HG03039 (cell line): ENCODE results near the gene STK25.
"Not testable (repeated sequence)": the region's sequence is repeated elsewhere in the genome, so short reads cannot be mapped to it uniquely, and the experiment has no call there.

ENCODE experiments used
- ATAC-seq: cut with Tn5 transposase; IDR thresholded peaks from one replicate; pipeline ENCODE4 v1.9.1; 2021; ENCODE audit warnings: mild to moderate bottlenecking, moderate library complexity; ENCODE audit not compliant: unreplicated experiment

The STK25 gene

DNA sequence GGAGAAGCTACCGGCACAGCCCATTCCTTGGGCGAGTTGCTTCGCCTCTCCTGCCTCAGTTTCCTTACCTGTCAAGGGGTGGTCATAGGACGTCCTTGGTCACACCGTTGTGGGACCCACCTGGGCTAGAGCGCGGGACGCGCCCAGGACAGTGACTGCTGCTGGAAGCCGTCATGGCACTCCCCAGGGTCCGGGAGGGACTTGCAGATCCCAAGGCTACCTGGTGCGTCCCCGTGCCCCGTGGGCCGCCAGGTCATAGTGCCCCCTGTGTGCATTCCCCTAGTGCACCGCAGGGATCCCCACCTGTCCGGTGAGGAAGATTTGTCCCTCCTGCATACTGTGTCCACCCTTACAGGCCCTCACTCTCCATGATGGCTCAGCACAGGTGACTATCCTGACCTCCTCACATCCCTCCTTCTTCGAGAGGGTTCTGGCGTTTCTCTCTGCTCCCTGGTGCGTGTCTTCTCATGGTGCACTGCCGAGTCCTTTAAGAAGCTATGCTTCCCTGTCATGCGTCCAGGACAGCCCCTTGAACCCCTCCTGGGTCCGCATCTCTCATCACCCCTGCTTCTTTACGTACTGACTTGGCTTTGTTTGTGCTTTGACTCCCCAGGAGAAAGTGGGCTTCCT, 886 bp upstream of the STK25 start:
- ATAC-seq: no peak

DNA sequence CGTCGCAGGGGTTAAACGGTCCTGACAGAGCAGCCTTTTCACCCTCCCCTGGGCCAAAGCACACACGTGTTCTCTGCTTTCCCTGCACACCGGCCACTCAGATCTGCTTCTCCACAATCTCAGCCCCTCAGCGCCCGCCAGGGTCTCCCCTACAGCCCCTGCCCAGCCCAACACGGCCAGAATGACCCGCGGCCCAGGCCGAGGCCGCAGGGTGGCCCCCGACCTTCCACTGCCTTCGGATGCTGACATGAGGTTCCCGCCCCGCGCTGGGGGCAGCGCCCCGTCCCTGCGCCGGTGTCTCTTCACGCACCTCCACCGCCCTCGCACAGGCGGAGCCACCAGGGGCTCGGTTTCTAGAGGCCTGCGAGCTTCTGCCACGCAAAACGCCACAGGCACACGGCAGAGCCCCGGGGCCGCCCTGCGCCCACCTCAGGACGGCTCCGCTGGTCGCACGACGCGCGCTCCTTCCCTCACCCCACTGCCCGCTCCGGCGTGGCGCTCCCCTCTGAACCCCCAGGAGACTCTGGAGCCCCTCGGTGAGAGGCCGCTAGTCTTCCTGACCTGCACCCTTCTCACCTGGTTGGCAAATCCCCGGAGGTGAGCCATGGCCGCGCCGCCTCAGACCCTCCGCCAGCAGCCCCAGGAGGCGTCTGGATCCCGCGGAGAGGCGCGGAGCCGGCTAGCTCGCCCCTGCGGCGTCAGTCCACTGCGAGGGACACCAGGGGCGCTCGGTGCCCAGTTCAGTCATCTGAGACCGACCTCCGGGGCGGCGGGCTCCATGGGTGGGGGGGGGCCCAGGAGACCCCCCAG, 749 bp downstream of the STK25 start:
- ATAC-seq: peak; percentile 7

GRCh38 chr2:241506793-241507429, 1.5 kb downstream of the STK25 start:
- no peak for ATAC-seq

DNA sequence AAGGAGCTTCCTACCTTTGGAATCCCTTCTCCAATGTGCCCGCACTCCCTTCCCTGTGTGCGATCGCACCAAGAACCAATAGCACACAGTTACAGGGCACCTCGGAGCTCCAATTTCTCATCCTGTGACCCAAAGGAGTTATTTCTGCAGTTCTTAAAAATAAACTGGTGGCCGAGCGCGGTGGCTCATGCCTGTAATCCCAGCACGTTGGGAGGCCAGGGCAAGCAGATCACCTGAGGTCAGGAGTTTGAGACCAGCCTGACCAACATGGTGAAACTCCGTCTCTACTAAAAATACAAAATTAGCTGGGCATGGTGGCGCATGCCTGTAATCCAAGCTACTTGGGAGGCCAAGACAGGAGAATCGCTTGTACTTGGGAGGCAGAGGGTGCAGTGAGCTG, 2.1 kb downstream of the STK25 start:
- ATAC-seq: not testable (repeated sequence)

GRCh38 chr2:241505781-241506201, 2.6 kb downstream of the STK25 start:
- ATAC-seq: no peak

GRCh38 chr2:241505086-241505780, 3.2 kb downstream of the STK25 start:
- no peak for ATAC-seq

DNA sequence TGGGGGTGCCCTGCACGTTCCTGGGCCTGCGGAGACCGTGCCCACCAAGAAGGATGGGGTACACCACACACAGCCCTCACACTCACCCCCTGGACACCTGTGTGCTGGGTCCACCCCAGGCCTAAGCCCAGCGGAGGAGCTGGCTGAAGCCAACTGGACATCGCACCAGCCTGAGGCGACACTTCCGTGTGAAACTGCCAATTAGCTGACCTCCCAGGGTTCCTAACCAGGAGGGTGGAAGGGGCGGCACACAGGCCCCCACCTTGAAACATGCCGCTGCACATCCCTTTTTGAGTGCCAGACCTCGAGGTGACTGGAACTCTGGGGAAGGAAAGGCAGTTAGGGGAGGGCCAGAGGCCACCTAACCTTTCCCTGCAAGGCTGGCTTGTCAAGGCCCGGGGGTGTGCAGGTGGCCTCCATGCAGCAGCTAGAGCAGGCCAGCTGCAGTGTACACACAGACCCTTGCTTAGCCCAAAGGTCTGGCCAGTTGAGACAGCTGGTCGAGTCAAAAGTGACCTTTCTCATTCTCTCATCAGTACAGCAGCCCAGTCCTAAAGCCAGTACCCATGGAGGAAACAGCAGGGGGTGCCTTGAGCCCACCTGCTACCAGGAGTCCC, 4.5 kb downstream of the STK25 start:
- ATAC-seq: no peak

- ATAC-seq: no peak
These were observed 6.1 kb downstream of the STK25 start for GRCh38 chr2:241502281-241502680.

DNA sequence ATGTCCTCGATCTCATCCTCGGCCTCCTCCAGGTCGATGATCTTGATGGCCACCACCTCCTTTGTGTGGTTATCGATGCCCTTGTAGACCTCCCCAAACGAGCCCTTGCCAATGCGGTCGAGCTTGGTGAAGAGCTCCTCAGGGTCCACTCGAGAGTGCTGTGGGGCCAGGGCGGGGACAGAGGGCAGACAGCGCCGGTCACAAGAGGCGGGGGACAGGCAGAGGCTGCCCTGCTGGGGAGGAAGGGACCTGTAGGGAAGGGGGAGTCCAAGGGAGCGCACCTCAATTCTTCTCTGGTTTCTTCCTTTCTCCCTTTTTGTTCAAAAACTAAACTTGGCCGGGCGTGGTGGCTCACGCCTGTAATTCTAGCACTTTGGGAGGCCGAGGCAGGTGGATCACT, 6.8 kb downstream of the STK25 start:
- ATAC-seq: no peak

- no peak for ATAC-seq
These were observed 7.3 kb downstream of the STK25 start for GRCh38 chr2:241501099-241501541.

DNA sequence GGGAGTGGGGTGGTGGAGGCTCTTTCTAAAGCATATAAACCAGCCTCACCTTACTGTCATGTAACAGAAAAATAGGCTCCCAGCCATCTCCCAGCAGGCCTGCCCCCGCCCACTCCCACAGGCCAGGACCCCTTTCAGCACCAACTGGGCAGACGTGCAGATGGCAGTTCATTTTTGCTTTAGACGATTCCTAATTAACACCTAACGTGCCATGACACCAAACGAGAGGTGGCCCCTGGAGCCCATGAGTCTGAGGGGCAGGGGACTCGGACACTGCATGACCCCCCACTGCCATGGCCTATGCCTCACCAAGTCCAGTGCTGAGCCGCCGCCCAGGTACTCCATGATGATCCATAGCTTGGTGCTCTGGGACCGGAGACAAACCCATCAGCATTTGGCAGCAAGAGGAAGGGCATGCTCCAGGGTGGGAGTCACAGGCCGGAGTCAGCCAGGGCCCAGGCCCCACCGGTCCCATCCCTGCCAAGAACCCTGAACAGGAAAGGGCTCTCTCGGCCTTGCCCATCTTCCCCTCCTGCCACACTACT, 7.9 kb downstream of the STK25 start:
- ATAC-seq: no peak

DNA sequence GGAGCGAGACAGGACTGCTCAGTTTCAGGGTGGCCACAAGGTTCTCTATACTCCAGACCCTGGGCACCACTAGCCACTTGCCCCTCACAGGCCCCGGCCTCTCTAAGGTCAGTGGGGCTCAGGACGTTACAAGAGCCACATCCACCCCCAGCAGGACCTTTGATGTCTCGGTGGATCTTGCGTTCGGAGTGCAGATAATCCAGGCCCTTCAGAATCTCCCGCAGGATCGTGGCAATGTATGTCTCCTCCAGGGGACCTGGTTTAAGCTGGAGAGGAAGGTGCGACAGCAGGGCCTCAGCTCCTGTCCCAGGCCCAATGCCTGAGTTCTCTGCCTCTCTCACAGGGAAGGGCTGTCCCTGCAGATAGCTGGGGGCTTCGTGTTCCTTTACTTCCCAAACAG, 8.4 kb downstream of the STK25 start:
- ATAC-seq: no peak

- ATAC-seq: no peak
These were observed 9.0 kb downstream of the STK25 start for GRCh38 chr2:241499146-241499965.

DNA sequence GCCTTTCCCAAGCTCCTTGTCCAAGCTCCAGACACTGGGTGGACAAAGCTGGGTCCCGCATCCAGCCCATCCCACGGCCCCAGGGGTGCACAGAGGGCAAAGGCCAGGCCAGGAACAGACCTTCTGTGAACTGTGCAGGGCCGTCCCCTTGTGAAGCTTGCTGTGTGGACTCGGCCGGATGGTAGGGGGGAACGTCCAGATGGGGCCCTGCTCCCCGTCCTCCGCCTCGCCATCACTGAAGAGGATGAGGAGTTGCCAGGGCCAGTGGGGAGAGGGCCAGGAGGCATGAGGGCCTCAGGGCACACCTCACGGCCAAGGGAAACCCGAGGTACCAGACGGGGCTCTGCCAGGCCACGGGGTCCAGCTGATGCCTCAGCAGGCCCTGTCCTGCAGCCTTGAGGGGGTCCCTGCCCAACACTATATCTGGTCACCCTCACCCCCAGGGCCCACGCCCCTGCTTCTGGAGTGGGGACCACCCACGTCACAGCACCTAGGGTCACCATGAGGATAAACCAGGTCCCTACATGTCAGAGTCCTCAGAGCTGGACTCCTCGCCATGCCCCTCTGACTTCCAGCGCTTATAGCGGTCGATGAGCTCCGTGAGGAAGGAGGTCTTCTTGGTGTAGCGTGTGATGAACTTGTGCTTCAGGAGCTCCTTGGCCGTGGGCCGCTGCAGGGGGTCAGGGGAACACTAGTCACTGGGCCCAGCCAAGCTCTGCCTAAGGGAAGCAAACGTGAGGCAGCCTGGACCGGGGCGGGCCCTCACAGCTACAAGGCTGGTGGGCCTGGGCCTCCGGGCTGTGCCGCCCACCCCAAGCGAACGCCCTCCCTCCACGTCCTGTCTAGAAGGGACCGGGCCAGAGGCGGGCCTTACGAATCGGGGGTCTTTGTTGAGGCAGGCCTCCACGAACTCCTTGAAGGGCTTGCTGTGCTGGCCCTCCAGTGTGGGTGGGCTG, 10.0 kb downstream of the STK25 start:
- no peak for ATAC-seq

DNA sequence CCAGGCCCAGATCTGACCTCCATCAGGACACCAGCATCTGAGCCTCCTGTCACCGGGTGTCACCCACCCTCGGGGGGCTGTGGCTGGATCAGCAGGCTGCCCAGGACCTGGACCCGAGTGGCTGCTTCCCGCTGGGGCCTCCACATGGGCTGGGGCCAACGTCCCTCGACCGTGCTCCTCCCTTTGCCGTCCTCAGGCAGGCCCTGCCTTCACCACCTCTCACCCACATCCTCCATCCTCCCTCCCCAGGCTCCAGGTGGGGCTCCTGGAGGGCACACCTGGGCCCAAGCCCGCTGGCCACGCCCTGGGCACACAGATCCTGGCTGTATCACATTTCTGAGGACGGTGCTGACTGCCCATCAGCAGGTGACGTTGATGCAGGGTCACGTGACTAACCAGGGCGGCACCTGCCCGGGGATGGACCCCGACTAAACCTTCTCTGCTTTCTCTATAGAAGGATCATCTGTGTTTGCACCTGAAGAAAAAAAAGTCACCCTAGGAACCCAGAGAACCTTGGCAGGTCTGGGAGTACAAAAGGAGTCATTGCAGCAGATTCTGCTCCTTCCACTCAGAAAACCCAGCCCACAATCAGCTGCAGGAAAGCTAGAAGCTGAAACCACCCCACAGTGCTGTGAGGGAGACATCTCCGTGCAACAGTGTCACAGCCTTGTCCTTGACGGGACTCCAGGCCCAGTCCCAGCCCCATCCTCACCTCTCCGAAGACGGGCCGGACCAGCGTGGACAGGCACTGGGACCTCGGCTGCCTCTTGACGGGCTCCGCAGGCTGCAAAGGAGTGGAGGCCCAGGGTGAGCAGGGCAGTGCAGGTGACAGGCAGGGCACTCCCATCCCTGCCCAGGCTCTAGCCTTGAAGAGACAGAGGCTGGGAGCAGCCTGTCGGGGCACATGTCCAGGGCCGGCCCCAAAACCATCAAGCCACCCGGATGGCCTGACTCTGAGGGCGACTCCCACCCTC, 11.2 kb downstream of the STK25 start:
- no peak for ATAC-seq

GRCh38 chr2:241496003-241496707, 12.2 kb downstream of the STK25 start:
- no peak for ATAC-seq
